Suprapubic skin (tissue), 4 donors: ENCODE results near the gene NCK2. TPM values are rescaled to one million over a fixed set of nuclear protein-coding genes. Genes with fewer than 3 reads are reported as not detected.

Experiments used
- DNase-seq, 2 donors: peaks; one replicate each; pipeline ENCODE4 v3.0.0-alpha.2; 2019; ENCODE audit warnings: low spot score in 2 of 2
- H3K27ac ChIP-seq: fragments of 200-600 bp; sonication (generic); one replicate; pipeline ENCODE4 v1.5.1; 2019
- H3K27me3 ChIP-seq: fragments of 200-600 bp; sonication (generic); one replicate; pipeline ENCODE4 v1.5.1; 2019
- H3K36me3 ChIP-seq: fragments of 200-600 bp; sonication (generic); one replicate; pipeline ENCODE4 v1.5.1; 2019
- H3K4me1 ChIP-seq: fragments of 200-600 bp; sonication (generic); one replicate; pipeline ENCODE4 v1.5.1; 2019
- H3K4me3 ChIP-seq: fragments of 200-600 bp; sonication (generic); one replicate; pipeline ENCODE4 v1.5.1; 2019; ENCODE audit warnings: mild to moderate bottlenecking
- H3K9me3 ChIP-seq: fragments of 200-600 bp; sonication (generic); one replicate; pipeline ENCODE4 v1.5.1; 2019
- CTCF ChIP-seq, 2 donors: fragments of 200-600 bp in 1 of 2; fragments of 450-650 bp in 1 of 2; sonication (generic) in 1 of 2; IDR thresholded peaks; one replicate each; pipeline ENCODE4 v1.5.1; 2016 to 2019; ENCODE audit warnings: antibody characterized with exemption in 2 of 2, mild to moderate bottlenecking in 1 of 2, moderate library complexity in 1 of 2
- EP300 ChIP-seq: sonication (generic); formaldehyde crosslinking; IDR thresholded peaks from one replicate; pipeline ENCODE4 v1.6.1; 2017; ENCODE audit warnings: antibody characterized with exemption
- POLR2A ChIP-seq, 2 donors: fragments of 450-650 bp; IDR thresholded peaks; one replicate each; pipeline ENCODE4 v1.6.1; 2017; ENCODE audit warnings: antibody characterized with exemption in 2 of 2, mild to moderate bottlenecking in 2 of 2, moderate library complexity in 2 of 2
- POLR2AphosphoS5 ChIP-seq, 3 donors: sonication (generic); formaldehyde crosslinking; IDR thresholded peaks; one replicate each; pipeline ENCODE4 v1.6.1; 2017; ENCODE audit warnings: antibody characterized with exemption in 3 of 3
- WGBS: methylation state at CpG from one replicate; pipeline ENCODE4 v1.1.5; 2018; 5-methylcytosine and 5-hydroxymethylcytosine counted together
- total RNA-seq, 4 donors: library from RNA; depleted of rRNA; stranded (reverse); fragments of >200 nt; gene quantifications; one replicate each; pipeline ENCODE4 v1.1.0, GENCODE V29; 2016

NCK2 gene
- total RNA-seq, 4 donors from 2014 or later, result 40.1 to 59.4 (median 49.2) TPM

- TF ChIP-seq POLR2A (IDR thresholded peaks at IDR 0.05), result no peak
- TF ChIP-seq CTCF (IDR thresholded peaks at IDR 0.05), result no peak
- TF ChIP-seq POLR2AphosphoS5 (IDR thresholded peaks at IDR 0.05), result no peak
- no peak for TF ChIP-seq EP300
- peaks cover 4% of the 10 kb centered on the region for H3K4me1 ChIP-seq
- no peaks in the 10 kb centered on the region for H3K36me3 ChIP-seq
- H3K27me3 ChIP-seq, result no peaks in the 10 kb centered on the region
- no peak for DNase-seq
- no peak overlapping the region for H3K27ac ChIP-seq
- 70% methylated on average over 6 of the region's 6 CpGs for WGBS
- no peaks in the 10 kb centered on the region for H3K9me3 ChIP-seq
- no peak overlapping the region for H3K4me3 ChIP-seq
Observed at GRCh38 chr2:105937498-105938097, 192.9 kb downstream of the NCK2 start.
